GM12892 (cell line): ENCODE measurements around the gene NDNF.

ENCODE experiments used
- POLR2A ChIP-seq: IDR thresholded peaks from 2 replicates; pipeline ENCODE4 v1.6.1; 2011; ENCODE audit warnings: low read depth, low read length, control low read depth
- POLR2AphosphoS5 ChIP-seq: IDR thresholded peaks from 2 replicates; pipeline ENCODE4 v1.6.1; 2011; ENCODE audit warnings: low read depth, low read length, control low read depth
- TAF1 ChIP-seq: IDR thresholded peaks from 2 replicates; pipeline ENCODE4 v1.6.1; 2011; ENCODE audit warnings: low read depth, mild to moderate bottlenecking, control low read depth, low read length, borderline replicate concordance

DNA sequence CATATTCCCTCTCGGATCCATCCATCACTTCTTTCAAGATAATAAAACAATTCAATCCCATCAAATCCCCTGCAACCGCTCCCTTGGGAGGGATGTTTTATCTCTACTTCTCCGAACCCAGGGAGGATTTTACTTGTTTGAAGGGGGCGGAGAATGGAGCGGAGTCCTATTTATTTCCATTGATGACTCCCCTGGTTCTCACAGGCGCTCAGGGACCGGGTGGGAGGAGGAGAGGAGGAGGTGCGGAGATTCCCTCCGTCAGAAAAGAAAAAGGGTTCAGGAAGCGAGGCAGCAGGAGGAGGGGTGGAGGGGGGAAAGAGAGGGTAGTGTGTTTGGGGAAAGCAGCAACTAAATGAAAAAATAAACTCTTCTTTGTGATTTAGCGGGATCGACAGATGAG is 2.1 kb downstream of the NDNF start:
- TF ChIP-seq POLR2A (no peak), POLR2AphosphoS5 (no peak), TAF1 (no peak)
